Sigmoid colon (tissue), 7 donors: ENCODE results near the gene DIP2C. TPM values are rescaled to one million over a fixed set of nuclear protein-coding genes. Genes with fewer than 3 reads are reported as not detected.
A peak's percentile ranks its signal among the peaks of the same experiment; 100 is the strongest.

Source experiments
- DNase-seq: peaks from one replicate; pipeline ENCODE4 v3.0.0-alpha.2; 2019
- H3K27ac ChIP-seq, 4 donors: fragments of 200-600 bp; sonication (generic); one replicate each; pipeline ENCODE4 v1.5.1; 2016 to 2019; ENCODE audit warnings: mild to moderate bottlenecking in 1 of 4
- H3K27me3 ChIP-seq, 3 donors: fragments of 200-600 bp; sonication (generic); one replicate each; pipeline ENCODE4 v1.5.1; 2019; ENCODE audit warnings: mild to moderate bottlenecking in 1 of 3
- H3K36me3 ChIP-seq, 4 donors: fragments of 200-600 bp; sonication (generic); one replicate each; pipeline ENCODE4 v1.5.1; 2016 to 2019
- H3K4me1 ChIP-seq, 4 donors: fragments of 200-600 bp; sonication (generic); one replicate each; pipeline ENCODE4 v1.5.1; 2017 to 2019
- H3K4me3 ChIP-seq, 4 donors: fragments of 200-600 bp; sonication (generic); one replicate each; pipeline ENCODE4 v1.5.1; 2017 to 2019; ENCODE audit warnings: mild to moderate bottlenecking in 2 of 4, moderate library complexity in 1 of 4
- H3K9me3 ChIP-seq, 4 donors: fragments of 200-600 bp in 3 of 4; sonication (generic) in 3 of 4; one replicate each; pipeline versions ENCODE4 v1.5.1 to v1.6.1; 2013 to 2019
- EP300 ChIP-seq, 4 donors: sonication (generic); formaldehyde crosslinking; IDR thresholded peaks; one replicate each; pipeline ENCODE4 v1.6.1; 2017; ENCODE audit warnings: antibody characterized with exemption in 4 of 4
- POLR2A ChIP-seq, 2 donors: fragments of 450-650 bp; IDR thresholded peaks; one replicate each; pipeline ENCODE4 v1.6.1; 2016; ENCODE audit warnings: antibody characterized with exemption in 2 of 2, mild to moderate bottlenecking in 2 of 2, moderate library complexity in 2 of 2
- POLR2AphosphoS5 ChIP-seq, 4 donors: sonication (generic); formaldehyde crosslinking; IDR thresholded peaks; one replicate each; pipeline ENCODE4 v1.6.1; 2017; ENCODE audit warnings: antibody characterized with exemption in 4 of 4
- WGBS, 2 donors: extraction: QIAGEN DNeasy Blood & Tissue Kit; methylation state at CpG; one replicate each; pipeline ENCODE4 v1.1.7; 2013; 5-methylcytosine and 5-hydroxymethylcytosine counted together
- intact Hi-C: fragments of 100-400 bp; cut with DNase I; formaldehyde crosslinking; loops from one replicate; pipeline ENCODE4 v1.15.1; 2023
- polyA plus RNA-seq, 3 donors: library from polyadenylated mRNA; stranded (reverse); fragments of 200-250 nt; gene quantifications; one replicate each; pipeline ENCODE4 v1.2.3, GENCODE V29; 2013
- total RNA-seq, 4 donors: library from RNA; depleted of rRNA; stranded (reverse); fragments of >200 nt; gene quantifications; one replicate each; pipeline ENCODE4 v1.1.0, GENCODE V29; 2016
- TF ChIP-seq, protein P1 (sequence below), 4 experiments: fragments of 450-650 bp in 3 of 4; fragments of 200-600 bp in 1 of 4; IDR thresholded peaks; one replicate each; pipeline ENCODE4 v1.5.1; 2016 to 2019; ENCODE audit warnings: antibody characterized with exemption in 4 of 4, mild to moderate bottlenecking in 3 of 4, moderate library complexity in 2 of 4
- donor health status: healthy with polysubstance abuse.
- donor health status: Bipolar disorder and iron deficiency.
- donor health status: healthy.

The DIP2C gene
- total and polyA plus RNA-seq, 7 donors: 1.8 to 67.9 (median 42.1) TPM

DNA sequence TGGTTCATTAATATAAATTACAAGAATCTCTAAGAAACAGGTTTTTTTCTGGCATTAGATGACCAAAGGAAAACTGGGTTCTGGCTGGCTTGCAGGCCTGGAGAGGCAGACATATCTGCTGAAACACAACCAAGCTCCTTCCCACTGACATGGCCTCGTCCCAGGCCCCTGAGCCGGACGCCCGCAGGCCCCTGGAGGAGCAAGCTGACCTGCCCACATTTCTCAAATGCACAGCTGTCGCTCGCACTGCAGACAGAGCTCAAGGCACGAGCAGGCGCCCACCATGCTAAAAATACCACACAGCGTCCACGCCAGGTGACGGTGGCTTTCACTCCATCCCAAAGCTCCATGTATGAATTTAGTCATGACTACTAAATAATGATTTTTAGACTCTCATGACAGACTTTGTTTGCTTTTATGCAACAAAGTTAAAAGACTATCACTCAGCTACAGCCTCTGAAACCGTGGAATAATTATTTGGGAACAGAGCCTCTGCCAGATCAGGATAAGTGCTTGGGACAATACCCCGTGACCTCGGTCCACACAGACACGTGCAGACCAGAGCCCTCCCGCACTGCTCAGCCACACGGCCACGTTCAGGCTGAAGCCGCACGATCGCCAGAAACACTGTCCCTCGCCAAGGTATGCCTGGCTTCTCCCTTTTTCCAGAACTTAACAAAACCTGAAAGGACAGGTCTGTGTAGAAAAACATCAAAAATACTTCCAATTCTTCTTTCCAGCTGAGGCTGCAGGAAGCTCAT is 71.1 kb downstream of the DIP2C start:
- H3K4me1 ChIP-seq: peaks cover 0 to 97% (median 93%) of the 10 kb centered on the region in 4 donors
- 79 to 87% methylated on average over 22 of the region's 22 CpGs for WGBS, 2 donors
- H3K9me3 ChIP-seq: no peaks in the 10 kb centered on the region
- no peaks in the 10 kb centered on the region for H3K36me3 ChIP-seq
- no peak for DNase-seq
- no peaks in the 10 kb centered on the region for H3K27me3 ChIP-seq
- H3K27ac ChIP-seq: peak overlapping the region in 3 of 4 donors; percentile 57 to 93 (median 88)
- H3K4me3 ChIP-seq: no peak overlapping the region
- intact Hi-C loops: no loop called here
- TF ChIP-seq POLR2A (IDR thresholded peaks at IDR 0.05): no peak
- no peak for TF ChIP-seq POLR2AphosphoS5 (IDR thresholded peaks at IDR 0.05)
- no peak for TF ChIP-seq EP300 (IDR thresholded peaks at IDR 0.05)
- TF ChIP-seq, protein P1, sequence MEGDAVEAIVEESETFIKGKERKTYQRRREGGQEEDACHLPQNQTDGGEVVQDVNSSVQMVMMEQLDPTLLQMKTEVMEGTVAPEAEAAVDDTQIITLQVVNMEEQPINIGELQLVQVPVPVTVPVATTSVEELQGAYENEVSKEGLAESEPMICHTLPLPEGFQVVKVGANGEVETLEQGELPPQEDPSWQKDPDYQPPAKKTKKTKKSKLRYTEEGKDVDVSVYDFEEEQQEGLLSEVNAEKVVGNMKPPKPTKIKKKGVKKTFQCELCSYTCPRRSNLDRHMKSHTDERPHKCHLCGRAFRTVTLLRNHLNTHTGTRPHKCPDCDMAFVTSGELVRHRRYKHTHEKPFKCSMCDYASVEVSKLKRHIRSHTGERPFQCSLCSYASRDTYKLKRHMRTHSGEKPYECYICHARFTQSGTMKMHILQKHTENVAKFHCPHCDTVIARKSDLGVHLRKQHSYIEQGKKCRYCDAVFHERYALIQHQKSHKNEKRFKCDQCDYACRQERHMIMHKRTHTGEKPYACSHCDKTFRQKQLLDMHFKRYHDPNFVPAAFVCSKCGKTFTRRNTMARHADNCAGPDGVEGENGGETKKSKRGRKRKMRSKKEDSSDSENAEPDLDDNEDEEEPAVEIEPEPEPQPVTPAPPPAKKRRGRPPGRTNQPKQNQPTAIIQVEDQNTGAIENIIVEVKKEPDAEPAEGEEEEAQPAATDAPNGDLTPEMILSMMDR (IDR thresholded peaks at IDR 0.05): no peak

DNA sequence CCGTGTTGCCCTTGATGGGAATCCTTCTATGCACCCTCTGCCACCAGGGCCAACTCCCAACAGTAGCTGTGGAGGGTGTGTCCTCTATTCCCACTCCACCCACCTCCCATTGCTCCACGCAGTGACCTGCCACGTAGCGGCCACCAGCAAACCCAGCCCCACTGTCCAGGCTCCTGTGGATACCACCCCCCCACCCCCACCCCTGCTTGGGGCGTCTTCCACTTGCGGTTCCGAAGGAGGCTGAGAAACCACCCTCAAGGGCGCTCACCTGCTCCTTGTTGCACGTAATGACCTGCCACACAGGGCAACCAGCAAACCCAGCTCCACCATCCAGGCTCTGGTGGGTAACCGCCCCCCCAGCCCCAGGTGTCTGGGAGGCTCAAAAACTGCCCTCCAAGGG is 72.0 kb downstream of the DIP2C start:
- no peak for DNase-seq
- intact Hi-C loops: no loop called here
- peak overlapping the region in 2 of 4 donors; percentile 88 to 93 for H3K27ac ChIP-seq
- peaks cover 0 to 97% (median 93%) of the 10 kb centered on the region in 4 donors for H3K4me1 ChIP-seq
- 83 to 94% methylated on average over 10 of the region's 10 CpGs for WGBS, 2 donors
- H3K4me3 ChIP-seq: no peak overlapping the region
- TF ChIP-seq POLR2A (IDR thresholded peaks at IDR 0.05): no peak
- no peak for TF ChIP-seq EP300 (IDR thresholded peaks at IDR 0.05)
- TF ChIP-seq POLR2AphosphoS5 (IDR thresholded peaks at IDR 0.05): no peak
- TF ChIP-seq, protein P1 (IDR thresholded peaks at IDR 0.05): no peak
- H3K27me3 ChIP-seq: no peaks in the 10 kb centered on the region
- H3K36me3 ChIP-seq: no peaks in the 10 kb centered on the region
- H3K9me3 ChIP-seq: no peaks in the 10 kb centered on the region

- peaks cover 0 to 96% (median 93%) of the 10 kb centered on the region in 4 donors for H3K4me1 ChIP-seq
- H3K9me3 ChIP-seq: no peaks in the 10 kb centered on the region
- no peaks in the 10 kb centered on the region for H3K27me3 ChIP-seq
- TF ChIP-seq POLR2AphosphoS5 (IDR thresholded peaks at IDR 0.05) (no peak), EP300 (IDR thresholded peaks at IDR 0.05) (no peak), POLR2A (IDR thresholded peaks at IDR 0.05) (no peak)
- TF ChIP-seq, protein P1 (IDR thresholded peaks at IDR 0.05): no peak
- WGBS, 2 donors: 85 to 88% methylated on average over 13 of the region's 13 CpGs
- no peak overlapping the region for H3K4me3 ChIP-seq
- H3K36me3 ChIP-seq: no peaks in the 10 kb centered on the region
- H3K27ac ChIP-seq: peak overlapping the region in 3 of 4 donors; percentile 59 to 79 (median 79)
- no peak for DNase-seq
- intact Hi-C loops: no loop called here
Observed at GRCh38 chr10:615583-616152, 73.8 kb downstream of the DIP2C start.

DNA sequence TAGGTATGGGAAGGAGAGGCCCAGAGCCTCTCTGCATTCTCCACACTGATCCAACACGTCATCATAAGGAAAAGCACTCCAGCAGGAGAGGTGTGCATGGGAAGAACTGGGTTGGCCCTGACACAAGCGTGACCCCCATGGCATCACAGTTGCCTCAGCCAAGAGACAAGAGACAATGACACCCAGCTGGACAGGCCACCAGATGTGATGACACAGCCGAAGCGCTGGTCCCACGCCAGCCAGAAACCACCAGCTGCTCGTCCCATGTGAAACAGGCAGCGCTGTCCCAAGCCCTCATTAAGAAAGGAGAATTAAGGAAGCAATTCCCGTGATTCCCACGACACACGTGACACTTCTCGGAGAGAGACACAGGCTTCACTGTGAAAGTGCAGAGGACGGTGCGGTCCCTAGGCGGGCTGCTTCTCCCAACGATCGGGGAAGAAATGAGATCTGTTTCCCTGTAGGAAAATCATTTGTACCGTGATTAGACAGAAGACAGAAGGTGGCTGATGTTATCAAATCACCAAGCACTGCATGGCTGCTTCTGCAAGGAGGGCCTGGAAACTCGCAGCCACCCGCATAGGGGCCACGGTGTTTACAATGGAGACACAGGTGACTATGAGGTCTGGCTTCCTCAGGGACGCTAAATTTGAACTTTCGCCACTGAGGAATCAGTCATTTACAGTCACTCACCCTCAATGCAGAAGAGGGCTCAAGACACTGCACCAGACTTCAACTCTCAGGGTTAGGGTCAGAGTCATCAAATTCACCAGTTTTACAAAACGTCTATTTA is 74.5 kb downstream of the DIP2C start:
- no peak overlapping the region for H3K4me3 ChIP-seq
- 85 to 86% methylated on average over 23 of the region's 23 CpGs for WGBS, 2 donors
- no peaks in the 10 kb centered on the region for H3K9me3 ChIP-seq
- peaks cover 0 to 99% (median 91%) of the 10 kb centered on the region in 4 donors for H3K4me1 ChIP-seq
- H3K27ac ChIP-seq: peak overlapping the region in 3 of 4 donors; percentile 59 to 79 (median 79)
- no peaks in the 10 kb centered on the region for H3K36me3 ChIP-seq
- TF ChIP-seq, protein P1 (IDR thresholded peaks at IDR 0.05): no peak
- no peak for TF ChIP-seq POLR2AphosphoS5 (IDR thresholded peaks at IDR 0.05)
- no peak for TF ChIP-seq EP300 (IDR thresholded peaks at IDR 0.05)
- TF ChIP-seq POLR2A (IDR thresholded peaks at IDR 0.05): no peak
- no peak for DNase-seq
- intact Hi-C loops: loop anchor here (1.0 to 5.0 kb wide), 2 partner anchors 8 to 67 kb away; no protein-coding TSS in a partner anchor
- no peaks in the 10 kb centered on the region for H3K27me3 ChIP-seq
